HG03108 (cell line): ENCODE measurements around the gene OXER1.

ENCODE experiments used
- ATAC-seq: cut with Tn5 transposase; IDR thresholded peaks from one replicate; pipeline ENCODE4 v1.9.1; 2021; ENCODE audit warnings: moderate library complexity; ENCODE audit not compliant: unreplicated experiment

The OXER1 gene

DNA sequence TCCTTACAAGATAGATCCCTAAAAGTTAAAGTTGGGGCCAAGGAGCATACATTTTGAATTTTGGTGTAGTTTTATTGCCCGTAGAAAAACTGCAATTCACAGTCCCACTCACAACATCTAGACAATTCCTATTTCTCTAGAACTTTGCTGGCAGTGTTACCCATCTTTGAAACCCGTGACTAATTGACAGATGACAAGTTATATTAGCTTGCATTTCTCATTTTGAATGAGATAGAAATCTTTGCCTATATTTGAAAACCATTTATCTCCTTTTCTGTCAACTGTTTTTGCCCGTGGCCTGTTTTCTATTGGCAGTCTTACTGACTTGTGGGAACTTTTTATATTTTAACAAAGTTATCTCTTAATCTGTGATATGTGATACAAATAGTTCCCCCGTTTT is 50.0 kb downstream of the OXER1 start:
- ATAC-seq, result no peak

GRCh38 chr2:42712934-42713333 is 51.0 kb downstream of the OXER1 start:
- ATAC-seq, result no peak
